ENCODE results near the gene CEACAM8.

GRCh38 chr19:42542791-42543190, 51.9 kb downstream of the CEACAM8 start:
- TF ChIP-seq EZH2 (IDR thresholded peaks at IDR 0.05; ENCODE audit: low read length, unreplicated experiment) (no peak), CTCF (conservative IDR thresholded peaks at IDR 0.05; ENCODE audit: low read depth, low read length) (no peak; the same call in 1 of the 2 replicates)

Measured in PC-3 (cell line).